GM13977 (cell line): ENCODE data around the gene ZNF620.
"Not testable (repeated sequence)": the region's sequence is repeated elsewhere in the genome, so short reads cannot be mapped to it uniquely, and the experiment has no call there.

Experiments used
- DNase-seq: peaks from one replicate; pipeline ENCODE4 v3.0.0; 2012; ENCODE audit warnings: low spot score
- CTCF ChIP-seq: IDR thresholded peaks from 2 replicates; pipeline ENCODE4 v1.5.1; 2012; ENCODE audit warnings: mild to moderate bottlenecking, control low read depth; ENCODE audit not compliant: insufficient read depth; ENCODE audit errors: extremely low read depth, missing control alignments
- in situ Hi-C: fragments of 300-500 bp; cut with MboI; formaldehyde crosslinking; loops from one replicate; pipeline ENCODE4 v1.12.0; 2022; ENCODE audit warnings: low sequenced_read_pairs, low pct_unique_long_range_greater_than_20kb, mixed read lengths, inconsistent platforms; ENCODE audit not compliant: unreplicated experiment

The ZNF620 gene

GRCh38 chr3:40532252-40532651, 26.4 kb downstream of the ZNF620 start:
- no peak for DNase-seq
- in situ Hi-C loops: no loop called here
- no peak for TF ChIP-seq CTCF

GRCh38 chr3:40534283-40534682, 28.4 kb downstream of the ZNF620 start:
- in situ Hi-C loops: no loop called here

DNA sequence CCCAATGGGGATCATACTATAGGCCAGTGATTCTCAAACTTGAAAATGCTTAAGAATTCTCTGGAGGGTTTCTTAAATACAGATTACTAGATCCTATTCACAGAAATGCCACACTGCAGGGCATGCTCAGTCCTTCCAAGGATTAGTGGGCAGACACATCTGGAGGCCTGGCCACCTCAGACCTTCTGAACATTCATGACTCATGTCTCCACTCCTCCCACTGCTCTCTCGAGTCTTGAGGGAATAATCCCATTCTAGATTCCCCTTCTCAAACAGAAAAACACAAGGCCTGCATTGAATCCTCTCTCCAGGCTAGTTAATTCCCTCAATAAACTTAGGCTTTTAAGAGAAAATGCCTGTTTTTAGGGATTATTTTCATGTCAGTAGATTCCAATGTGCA, 41.0 kb downstream of the ZNF620 start:
- no peak for DNase-seq
- TF ChIP-seq CTCF: no peak
- in situ Hi-C loops: no loop called here

More at GRCh38 chr3:40534283-40534682, 28.4 kb downstream of the ZNF620 start:
- DNase-seq: no peak
- TF ChIP-seq CTCF: no peak

GRCh38 chr3:40550167-40550566, 44.3 kb downstream of the ZNF620 start:
- no peak for TF ChIP-seq CTCF
- in situ Hi-C loops: no loop called here
- no peak for DNase-seq

GRCh38 chr3:40557575-40558161, 51.8 kb downstream of the ZNF620 start:
- in situ Hi-C loops: no loop called here
- TF ChIP-seq CTCF: no peak
- peak; percentile 11 for DNase-seq

- DNase-seq, in situ Hi-C loops: not testable (repeated sequence)
These were observed 56.6 kb downstream of the ZNF620 start for GRCh38 chr3:40562482-40562881.

- DNase-seq, in situ Hi-C loops: not testable (repeated sequence)
These were observed 59.8 kb downstream of the ZNF620 start for GRCh38 chr3:40565629-40566028.

GRCh38 chr3:40566694-40567093, 60.9 kb downstream of the ZNF620 start:
- DNase-seq: no peak
- no peak for TF ChIP-seq CTCF
- in situ Hi-C loops: no loop called here
